Measurements from ENCODE around the gene PRDM16. TPM values are rescaled to one million over a fixed set of nuclear protein-coding genes. Genes with fewer than 3 reads are reported as not detected.

Gene PRDM16
- total RNA-seq, 4 donors from 2014 or later = 0.26 to 7.7 (median 0.35) TPM; not detected in 1

DNA sequence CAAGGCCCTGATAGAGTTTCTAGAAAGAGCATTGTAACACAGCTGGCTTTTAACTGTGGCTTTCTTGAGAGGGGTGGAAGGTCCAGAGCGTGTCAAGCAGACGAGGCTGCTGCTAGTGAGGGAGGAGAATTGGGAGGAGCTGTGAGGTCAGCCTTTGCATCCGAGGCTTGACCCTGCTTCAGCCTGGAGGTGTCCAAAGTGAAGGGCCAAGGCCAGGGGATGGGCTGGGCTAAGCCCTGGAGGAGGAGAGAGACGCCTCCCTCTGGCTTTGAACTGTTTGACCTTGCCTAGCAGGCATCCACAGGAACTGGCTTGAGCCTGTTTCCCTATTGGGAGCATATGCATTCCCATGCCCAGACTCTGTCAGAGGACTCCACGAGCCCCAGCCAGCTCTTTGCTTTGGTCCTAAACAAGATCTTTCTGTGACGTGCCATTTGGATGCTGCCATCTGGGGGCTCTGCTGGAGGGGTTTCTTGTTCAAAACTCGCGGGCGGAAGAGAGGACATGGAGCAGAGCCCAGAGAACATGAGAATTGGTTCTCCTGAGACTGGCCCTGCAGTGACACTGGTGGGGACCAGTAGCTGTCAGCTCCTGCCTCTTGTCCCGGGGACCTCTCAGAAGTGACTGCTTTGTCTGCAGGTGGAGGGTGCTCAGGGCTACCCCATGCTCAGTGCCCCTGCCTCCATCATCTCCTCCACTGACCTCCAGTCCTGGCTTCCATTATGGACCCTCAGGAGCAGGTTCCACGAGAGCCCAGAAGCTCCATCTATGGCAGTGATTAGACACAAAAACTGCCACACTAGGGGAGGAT, 42.2 kb upstream of the PRDM16 start:
- intact Hi-C loops (cut with DNase I; ENCODE audit: low total_unique reads) = no loop called here
- Histone ChIP-seq H3K36me3 (no peaks in the 10 kb centered on the region), H3K4me1 (no peaks in the 10 kb centered on the region), H3K9me3 (no peaks in the 10 kb centered on the region), H3K27ac (no peak overlapping the region), H3K4me3 (no peak overlapping the region), H3K27me3 (peaks cover 0 to 4% of the 10 kb centered on the region in 2 donors)
- no peak for DNase-seq
- TF ChIP-seq POLR2A (IDR thresholded peaks at IDR 0.05) = no peak
- TF ChIP-seq, protein P1, sequence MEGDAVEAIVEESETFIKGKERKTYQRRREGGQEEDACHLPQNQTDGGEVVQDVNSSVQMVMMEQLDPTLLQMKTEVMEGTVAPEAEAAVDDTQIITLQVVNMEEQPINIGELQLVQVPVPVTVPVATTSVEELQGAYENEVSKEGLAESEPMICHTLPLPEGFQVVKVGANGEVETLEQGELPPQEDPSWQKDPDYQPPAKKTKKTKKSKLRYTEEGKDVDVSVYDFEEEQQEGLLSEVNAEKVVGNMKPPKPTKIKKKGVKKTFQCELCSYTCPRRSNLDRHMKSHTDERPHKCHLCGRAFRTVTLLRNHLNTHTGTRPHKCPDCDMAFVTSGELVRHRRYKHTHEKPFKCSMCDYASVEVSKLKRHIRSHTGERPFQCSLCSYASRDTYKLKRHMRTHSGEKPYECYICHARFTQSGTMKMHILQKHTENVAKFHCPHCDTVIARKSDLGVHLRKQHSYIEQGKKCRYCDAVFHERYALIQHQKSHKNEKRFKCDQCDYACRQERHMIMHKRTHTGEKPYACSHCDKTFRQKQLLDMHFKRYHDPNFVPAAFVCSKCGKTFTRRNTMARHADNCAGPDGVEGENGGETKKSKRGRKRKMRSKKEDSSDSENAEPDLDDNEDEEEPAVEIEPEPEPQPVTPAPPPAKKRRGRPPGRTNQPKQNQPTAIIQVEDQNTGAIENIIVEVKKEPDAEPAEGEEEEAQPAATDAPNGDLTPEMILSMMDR (IDR thresholded peaks at IDR 0.05) = no peak

DNA sequence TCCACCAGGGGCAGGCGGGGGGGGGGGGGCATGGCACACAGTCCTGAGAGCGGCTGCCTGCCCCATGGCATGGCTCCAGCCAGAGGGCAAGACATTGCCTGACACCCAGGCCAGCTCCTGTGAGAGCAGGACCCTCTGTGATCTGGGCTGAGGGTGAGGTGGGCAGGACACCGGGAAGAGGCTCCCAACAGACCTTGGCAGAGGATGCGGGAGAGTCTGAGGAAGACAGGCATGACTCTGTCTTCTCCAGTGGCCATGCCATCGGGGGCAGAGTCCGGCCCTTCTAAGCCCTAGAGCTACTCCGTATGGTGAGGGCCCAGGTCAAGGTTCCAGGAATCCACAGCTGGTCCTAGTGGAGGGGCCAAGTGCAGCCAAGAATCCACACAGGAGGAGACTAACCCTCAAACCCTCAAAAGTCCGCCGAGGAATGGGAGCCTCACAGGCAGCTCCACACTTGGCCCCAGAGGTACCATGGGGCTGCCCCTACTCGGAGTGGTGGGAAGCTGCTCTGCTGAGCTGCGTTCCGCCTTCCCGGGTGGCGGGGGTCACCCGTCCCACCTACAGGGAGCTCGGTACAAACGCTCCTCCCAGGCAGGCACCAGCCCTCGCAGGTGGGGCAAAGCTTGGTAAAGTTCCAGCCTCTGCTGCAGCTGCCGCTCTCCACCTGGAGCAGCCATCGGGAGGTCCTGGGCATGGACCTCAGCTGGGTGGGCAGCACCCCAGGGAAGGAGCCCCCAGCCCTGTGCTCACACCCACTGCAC, 41.2 kb upstream of the PRDM16 start:
- DNase-seq = no peak
- H3K9me3 ChIP-seq = no peaks in the 10 kb centered on the region
- intact Hi-C loops (cut with DNase I; ENCODE audit: low total_unique reads) = no loop called here
- no peak for TF ChIP-seq POLR2A (IDR thresholded peaks at IDR 0.05)
- TF ChIP-seq, protein P1 (IDR thresholded peaks at IDR 0.05) = no peak
- no peak overlapping the region for H3K4me3 ChIP-seq
- no peaks in the 10 kb centered on the region for H3K4me1 ChIP-seq
- H3K27ac ChIP-seq = no peak overlapping the region
- no peaks in the 10 kb centered on the region for H3K36me3 ChIP-seq
- peaks cover 0 to 4% of the 10 kb centered on the region in 2 donors for H3K27me3 ChIP-seq

DNA sequence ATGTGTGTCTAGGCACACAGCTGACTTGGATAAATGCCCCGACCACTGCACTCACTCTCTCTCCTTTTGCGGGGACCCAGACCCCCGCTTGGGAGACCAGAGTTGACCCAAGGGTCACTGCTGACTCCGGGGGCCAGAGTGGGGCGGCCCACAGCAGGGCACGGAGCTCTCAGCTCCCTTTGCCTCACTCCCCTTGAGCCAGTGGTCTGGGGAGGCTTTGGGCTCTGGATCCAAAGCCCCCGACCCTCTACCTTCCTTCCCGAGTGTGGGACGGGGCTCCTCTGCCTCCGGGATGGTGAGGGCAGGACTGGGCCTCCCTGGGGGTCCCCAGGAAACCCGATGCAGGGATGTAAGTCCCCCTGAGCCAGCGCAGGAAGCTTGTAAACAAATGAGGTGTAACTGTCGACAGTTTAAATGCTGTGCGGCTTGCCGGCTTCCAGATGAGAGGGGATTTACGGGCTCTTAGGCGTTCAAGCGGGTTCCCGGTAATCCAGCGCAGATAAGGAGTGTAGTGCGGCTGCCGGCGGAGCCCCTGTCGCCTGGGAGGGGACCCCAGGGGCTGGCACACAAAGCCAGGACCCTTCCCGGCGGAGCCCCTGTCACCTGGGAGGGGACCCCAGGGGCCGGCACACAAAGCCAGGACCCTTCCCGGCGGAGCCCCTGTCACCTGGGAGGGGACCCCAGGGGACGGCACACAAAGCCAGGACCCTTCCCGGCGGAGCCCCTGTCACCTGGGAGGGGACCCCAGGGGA, 40.3 kb upstream of the PRDM16 start:
- DNase-seq = no peak
- Histone ChIP-seq H3K9me3 (no peaks in the 10 kb centered on the region), H3K4me1 (no peaks in the 10 kb centered on the region), H3K27ac (no peak overlapping the region), H3K36me3 (no peaks in the 10 kb centered on the region), H3K27me3 (peaks cover 0 to 4% of the 10 kb centered on the region in 2 donors), H3K4me3 (no peak overlapping the region)
- no peak for TF ChIP-seq POLR2A (IDR thresholded peaks at IDR 0.05)
- TF ChIP-seq, protein P1 (IDR thresholded peaks at IDR 0.05) = no peak
- intact Hi-C loops (cut with DNase I; ENCODE audit: low total_unique reads) = no loop called here

DNA sequence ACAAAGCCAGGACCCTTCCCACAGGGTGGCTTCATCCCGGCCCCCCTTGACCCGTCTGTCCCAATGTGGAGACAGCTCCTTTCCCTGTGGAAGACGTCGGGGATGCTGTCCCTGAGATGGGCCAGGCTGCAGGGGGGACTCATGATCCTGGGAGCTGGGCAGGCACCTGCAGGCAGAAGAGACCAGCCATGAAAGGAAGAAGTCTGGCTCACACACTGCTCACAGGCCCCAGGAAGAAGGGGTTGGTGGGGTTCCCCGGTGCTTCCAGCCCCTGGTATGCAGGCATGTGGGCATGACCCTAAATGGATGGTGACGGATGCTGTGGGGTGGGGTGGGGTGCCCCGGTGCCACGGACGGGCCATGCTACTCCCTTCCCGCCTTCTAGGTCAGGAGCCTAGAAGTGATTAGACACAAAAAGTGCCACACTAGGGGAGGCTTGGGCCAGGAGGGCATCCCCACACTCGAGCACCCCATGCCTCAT, 39.5 kb upstream of the PRDM16 start:
- Histone ChIP-seq H3K27me3 (peaks cover 0 to 4% of the 10 kb centered on the region in 2 donors), H3K36me3 (no peaks in the 10 kb centered on the region), H3K4me1 (no peaks in the 10 kb centered on the region), H3K9me3 (no peaks in the 10 kb centered on the region), H3K27ac (no peak overlapping the region), H3K4me3 (no peak overlapping the region)
- no peak for DNase-seq
- TF ChIP-seq, protein P1 (IDR thresholded peaks at IDR 0.05) = no peak
- no peak for TF ChIP-seq POLR2A (IDR thresholded peaks at IDR 0.05)
- intact Hi-C loops (cut with DNase I; ENCODE audit: low total_unique reads) = no loop called here

Data from uterus (tissue), 4 donors.